Pancreas (tissue), 10 donors: ENCODE results near the gene OR6C6. TPM values are rescaled to one million over a fixed set of nuclear protein-coding genes. Genes with fewer than 3 reads are reported as not detected.

Experiments
- ATAC-seq, 4 donors: fragments of 200-7000 bp; cut with Tn5 transposase; one replicate each; pipeline versions ENCODE4 v1.8.0 to v1.9.1; 2020; ENCODE audit warnings: mild to moderate bottlenecking in 4 of 4, moderate library complexity in 4 of 4
- DNase-seq, 6 donors: peaks; one replicate each; pipeline ENCODE4 v3.0.0-alpha.2; 2020
- FAIRE-seq: peaks from 2 replicates; lab custom pipeline; 2012; peaks lifted over from hg19 to GRCh38; lab: Jason Lieb, UNC
- H3K27ac ChIP-seq, 4 donors: fragments of 200-600 bp; sonication (generic); 1 replicate in 3 of 4; 2 replicates in 1 of 4; pipeline versions ENCODE4 v1.5.0 to v1.8.0; 2020
- H3K27me3 ChIP-seq, 4 donors: fragments of 200-600 bp; one replicate each; pipeline ENCODE4 v1.8.0; 2021
- H3K36me3 ChIP-seq, 3 donors: fragments of 200-600 bp; sonication (generic) in 1 of 3; one replicate each; pipeline versions ENCODE4 v1.5.0 to v1.8.0; 2020 to 2021
- H3K4me1 ChIP-seq, 3 donors: fragments of 200-600 bp; one replicate each; pipeline ENCODE4 v1.8.0; 2021
- H3K4me3 ChIP-seq, 4 donors: fragments of 200-600 bp; sonication (generic) in 2 of 4; one replicate each; pipeline versions ENCODE4 v1.5.0 to v1.8.0; 2020 to 2021
- H3K9me3 ChIP-seq, 4 donors: fragments of 200-600 bp; one replicate each; pipeline ENCODE4 v1.8.0; 2021
- CTCF ChIP-seq, 4 donors: fragments of 200-600 bp; sonication (generic) in 3 of 4; IDR thresholded peaks; one replicate each; pipeline versions ENCODE4 v1.5.0 to v1.8.0; 2021; ENCODE audit warnings: antibody characterized with exemption in 4 of 4
- WGBS, 2 donors: extraction: QIAGEN DNeasy Blood & Tissue Kit; methylation state at CpG; one replicate each; pipeline ENCODE4 v1.1.7; 2013; 5-methylcytosine and 5-hydroxymethylcytosine counted together
- intact Hi-C, 3 donors: fragments of 100-400 bp; cut with DNase I; formaldehyde crosslinking; loops; one replicate each; pipeline versions ENCODE4 v1.11.1 to v1.14.2; 2022
- polyA plus RNA-seq, 2 donors: library from polyadenylated mRNA; stranded (reverse); fragments of 200-250 nt; gene quantifications; one replicate each; pipeline ENCODE4 v1.2.3, GENCODE V29; 2013
- total RNA-seq, 6 donors: library from RNA; stranded (reverse); fragmentation: NEBNext Ultra II Directional in 4 of 6; extraction: Animal tissue kit (Norgen Biotek cat#: 25700) in 4 of 6; gene quantifications; one replicate each; pipeline versions ENCODE4 v1.2.1 to v1.2.4, GENCODE V29; 2021 to 2023
- donor health status: healthy with polysubstance abuse.
- donor health status: DM: no; HTN: no; CAD: no; lungs with moderate emphysema.
- donor health status: DM: no; HTN: no; CAD: no.
- donor health status: control.
- donor health status: control.
- donor health status: Bipolar disorder and iron deficiency.
- donor health status: DM: yes; HTN: yes; CAD: no.
- donor health status: DM: no; HTN: no; CAD: no.
- donor health status: DM: no; HTN: no; CAD: no.
- donor health status: DM: yes; HTN: yes; CAD: no.

OR6C6 gene
- total and polyA plus RNA-seq, 8 donors: not detected

- H3K36me3 ChIP-seq: no peaks in the 10 kb centered on the region
- H3K27me3 ChIP-seq: no peaks in the 10 kb centered on the region
- no peaks in the 10 kb centered on the region for H3K4me1 ChIP-seq
- intact Hi-C loops: no loop called here
- FAIRE-seq: no peak
- no peak for DNase-seq
- WGBS, 2 donors: 74 to 94% methylated on average over 2 of the region's 2 CpGs
- no peak for TF ChIP-seq CTCF (IDR thresholded peaks at IDR 0.05)
- H3K9me3 ChIP-seq: no peaks in the 10 kb centered on the region
- no peak within 1 kb of the TSS for H3K4me3 ChIP-seq
- ATAC-seq: no peak
- H3K27ac ChIP-seq: no peak within 1 kb of the TSS
These were observed 17.7 kb upstream of the OR6C6 start, which contains the start of gene OR6C1 for GRCh38 chr12:55314043-55314442. Gene OR6C1 (plus strand): TSS chr12:55314343. CDS start chr12:55320600, 6,257 bp downstream.

GRCh38 chr12:55289999-55290398, 6.4 kb downstream of the OR6C6 start:
- no peak for ATAC-seq
- Histone ChIP-seq H3K4me1 (no peaks in the 10 kb centered on the region), H3K9me3 (no peaks in the 10 kb centered on the region), H3K27ac (no peak overlapping the region), H3K36me3 (no peaks in the 10 kb centered on the region), H3K4me3 (no peak overlapping the region), H3K27me3 (no peaks in the 10 kb centered on the region)
- WGBS, 2 donors: 20 to 38% methylated on average over 2 of the region's 2 CpGs
- TF ChIP-seq CTCF (IDR thresholded peaks at IDR 0.05): no peak
- intact Hi-C loops: no loop called here
- FAIRE-seq: no peak
- no peak for DNase-seq

GRCh38 chr12:55280991-55281390, 15.4 kb downstream of the OR6C6 start:
- intact Hi-C loops: no loop called here
- TF ChIP-seq CTCF (IDR thresholded peaks at IDR 0.05): no peak
- ATAC-seq (no peak), FAIRE-seq (no peak), DNase-seq (no peak)
- Histone ChIP-seq H3K4me3 (no peak overlapping the region), H3K27me3 (no peaks in the 10 kb centered on the region), H3K36me3 (no peaks in the 10 kb centered on the region), H3K27ac (no peak overlapping the region), H3K9me3 (no peaks in the 10 kb centered on the region), H3K4me1 (no peaks in the 10 kb centered on the region)
- 38 to 50% methylated on average over 2 of the region's 2 CpGs for WGBS, 2 donors

- no peak for TF ChIP-seq CTCF (IDR thresholded peaks at IDR 0.05)
- H3K4me3 ChIP-seq: no peak overlapping the region
- ATAC-seq: no peak
- DNase-seq: no peak
- no peak for FAIRE-seq
- H3K27me3 ChIP-seq: no peaks in the 10 kb centered on the region
- no peaks in the 10 kb centered on the region for H3K9me3 ChIP-seq
- intact Hi-C loops: no loop called here
- H3K27ac ChIP-seq: no peak overlapping the region
- WGBS, 2 donors: 58 to 80% methylated on average over 2 of the region's 2 CpGs
- H3K4me1 ChIP-seq: no peaks in the 10 kb centered on the region
- H3K36me3 ChIP-seq: no peaks in the 10 kb centered on the region
These were observed 38.1 kb downstream of the OR6C6 start for GRCh38 chr12:55258303-55258702.

- Histone ChIP-seq H3K4me1 (no peaks in the 10 kb centered on the region), H3K27me3 (no peaks in the 10 kb centered on the region), H3K9me3 (no peaks in the 10 kb centered on the region), H3K27ac (no peak overlapping the region), H3K36me3 (no peaks in the 10 kb centered on the region), H3K4me3 (no peak overlapping the region)
- DNase-seq (no peak), ATAC-seq (no peak), FAIRE-seq (no peak)
- 86 to 89% methylated on average over 4 of the region's 4 CpGs for WGBS, 2 donors
- no peak for TF ChIP-seq CTCF (IDR thresholded peaks at IDR 0.05)
- intact Hi-C loops: no loop called here
These were observed 39.5 kb downstream of the OR6C6 start for GRCh38 chr12:55256831-55257230.
